COLO668 (cell line): ENCODE measurements around the gene SUCLG2.

Experiments
- DNase-seq: peaks from one replicate; lab custom pipeline; 2025; ENCODE audit not compliant: unreplicated experiment; lab: John Stamatoyannopoulos, UW

The SUCLG2 gene, protein sequence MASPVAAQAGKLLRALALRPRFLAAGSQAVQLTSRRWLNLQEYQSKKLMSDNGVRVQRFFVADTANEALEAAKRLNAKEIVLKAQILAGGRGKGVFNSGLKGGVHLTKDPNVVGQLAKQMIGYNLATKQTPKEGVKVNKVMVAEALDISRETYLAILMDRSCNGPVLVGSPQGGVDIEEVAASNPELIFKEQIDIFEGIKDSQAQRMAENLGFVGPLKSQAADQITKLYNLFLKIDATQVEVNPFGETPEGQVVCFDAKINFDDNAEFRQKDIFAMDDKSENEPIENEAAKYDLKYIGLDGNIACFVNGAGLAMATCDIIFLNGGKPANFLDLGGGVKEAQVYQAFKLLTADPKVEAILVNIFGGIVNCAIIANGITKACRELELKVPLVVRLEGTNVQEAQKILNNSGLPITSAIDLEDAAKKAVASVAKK

DNA sequence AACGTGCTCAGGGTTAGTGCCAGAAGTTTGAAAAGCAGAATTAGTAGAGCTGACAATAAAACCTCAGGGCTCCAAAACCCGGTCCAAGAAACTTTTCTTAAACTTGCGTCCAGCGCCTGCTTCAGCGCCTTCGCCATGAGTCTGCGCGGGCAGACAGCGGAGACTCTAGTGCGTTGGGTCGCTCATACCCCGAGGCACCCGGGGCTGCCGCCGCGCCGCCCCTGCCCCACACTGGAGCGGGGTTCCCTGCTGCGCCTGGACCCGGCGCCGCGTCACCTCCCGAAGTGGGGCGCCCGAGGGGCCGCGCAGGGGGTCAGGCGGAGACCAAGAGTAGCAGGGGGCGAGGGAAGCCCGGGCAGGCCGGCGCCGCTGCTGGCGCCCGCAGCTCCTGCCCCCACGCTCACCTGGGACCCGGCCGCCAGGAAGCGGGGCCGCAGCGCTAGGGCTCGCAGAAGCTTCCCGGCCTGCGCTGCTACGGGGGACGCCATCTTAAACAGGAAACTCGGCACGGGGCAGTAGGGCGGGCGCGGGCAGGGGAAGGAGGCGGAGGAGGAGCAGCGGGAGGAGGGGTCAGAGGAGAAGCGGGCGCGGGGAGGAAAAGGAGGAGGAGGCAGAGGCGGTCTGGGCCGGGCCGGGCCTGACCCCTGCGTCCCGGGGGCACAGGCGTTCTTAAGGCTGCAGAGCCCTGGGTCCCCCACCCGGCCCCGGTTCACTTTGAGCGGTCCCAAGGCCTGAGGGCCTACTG lies at the start of gene SUCLG2:
Gene SUCLG2, minus strand, starts transcription at position 514 of the 745 bp plus-strand sequence. Its CDS starts 26 bp downstream, at position 488.
- DNase-seq = peak; percentile 78

DNA sequence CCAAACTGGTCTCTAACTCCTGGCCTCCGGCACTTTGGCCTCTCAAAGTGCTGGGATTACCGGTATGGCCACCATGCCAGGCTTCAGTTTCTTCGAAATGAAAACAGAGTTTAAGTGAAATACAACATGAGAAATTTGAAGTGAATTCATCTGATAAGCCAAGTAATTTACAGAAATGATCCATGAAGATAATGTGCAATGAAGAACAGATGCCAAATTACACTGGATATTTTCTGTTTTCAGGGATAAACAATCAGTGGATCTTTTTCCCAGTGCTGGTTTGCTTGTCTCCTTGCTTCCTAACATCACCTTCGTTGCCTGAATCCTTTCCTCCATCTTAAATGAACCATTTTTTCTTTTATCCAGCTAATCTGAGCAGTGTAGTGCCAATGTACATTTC lies 46.2 kb upstream of the SUCLG2 start:
- DNase-seq = no peak

DNA sequence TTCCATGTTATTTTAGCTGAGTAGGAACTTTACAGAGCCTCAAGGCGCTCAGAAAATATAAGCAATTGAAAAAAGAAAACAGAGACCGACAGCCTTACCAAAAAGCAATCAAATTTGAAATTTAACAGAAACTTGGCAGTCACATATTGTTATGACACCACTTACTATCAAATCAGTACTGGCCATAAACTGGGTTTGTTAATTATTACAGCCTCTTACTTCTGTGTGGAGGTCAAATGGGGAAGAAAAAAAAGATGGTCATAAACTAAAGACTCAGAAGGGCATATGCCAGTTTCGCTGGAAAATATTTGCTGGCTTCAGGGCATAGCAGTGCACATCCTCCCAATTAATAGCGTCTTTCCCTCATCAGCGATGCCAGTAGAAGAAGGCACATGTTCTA lies 45.5 kb upstream of the SUCLG2 start:
- DNase-seq = no peak

DNA sequence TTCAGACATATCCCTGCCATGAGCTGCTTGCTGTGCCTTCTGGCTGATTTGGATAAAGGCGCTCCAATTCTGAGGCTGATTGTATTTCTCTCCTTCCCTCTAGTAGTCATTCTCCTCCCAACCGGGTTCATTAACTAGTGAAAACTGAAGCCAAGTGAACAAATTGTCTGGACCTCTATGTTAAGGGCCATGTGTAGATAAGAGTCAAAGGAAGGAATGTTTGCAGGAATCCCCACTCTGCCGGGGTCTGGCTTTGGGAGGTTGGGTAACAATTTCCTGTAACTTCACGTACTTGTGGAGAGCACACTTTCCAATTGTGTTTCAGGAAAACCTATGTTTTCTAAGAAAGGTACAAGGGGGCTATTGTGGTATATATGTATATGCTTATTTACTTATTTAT lies 38.2 kb upstream of the SUCLG2 start:
- DNase-seq = no peak

DNA sequence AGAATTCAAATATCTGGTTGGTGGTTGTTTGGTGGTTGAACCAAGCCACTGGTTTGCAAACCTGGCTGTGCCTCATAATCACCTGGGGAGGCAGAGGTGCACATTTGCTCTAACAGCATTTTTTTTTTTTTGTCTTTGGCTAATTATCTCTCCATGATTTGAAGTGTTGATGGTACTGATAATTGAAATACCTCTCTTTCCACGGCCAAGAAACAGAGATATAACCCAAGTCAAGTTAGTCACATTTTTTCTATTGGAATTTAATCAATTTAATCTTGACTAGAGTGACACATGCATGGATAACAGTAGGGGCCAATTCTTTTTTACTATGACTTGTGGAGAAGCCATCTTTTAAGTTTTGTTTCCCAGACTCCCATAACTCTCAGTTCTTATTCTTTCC lies 37.5 kb upstream of the SUCLG2 start:
- no peak for DNase-seq

DNA sequence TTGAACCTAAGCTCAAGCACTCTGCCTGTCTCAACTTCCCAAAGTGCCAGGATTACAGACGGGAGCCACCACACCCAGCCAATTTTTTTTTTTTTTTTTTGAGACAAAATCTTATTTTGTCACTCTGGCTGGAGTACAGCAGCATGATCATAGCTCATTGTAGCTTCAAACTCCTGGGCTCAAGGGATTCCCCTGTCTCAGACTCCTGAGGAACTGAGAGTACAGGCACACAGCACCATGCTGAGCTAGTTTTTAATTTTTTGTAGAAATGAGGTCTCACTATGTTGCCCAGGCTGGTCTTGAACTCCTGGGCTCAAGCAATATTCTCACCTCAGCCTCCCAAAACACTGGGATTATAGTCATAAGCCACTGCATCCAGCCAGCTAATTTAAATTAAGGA lies 36.8 kb upstream of the SUCLG2 start:
- no peak for DNase-seq

DNA sequence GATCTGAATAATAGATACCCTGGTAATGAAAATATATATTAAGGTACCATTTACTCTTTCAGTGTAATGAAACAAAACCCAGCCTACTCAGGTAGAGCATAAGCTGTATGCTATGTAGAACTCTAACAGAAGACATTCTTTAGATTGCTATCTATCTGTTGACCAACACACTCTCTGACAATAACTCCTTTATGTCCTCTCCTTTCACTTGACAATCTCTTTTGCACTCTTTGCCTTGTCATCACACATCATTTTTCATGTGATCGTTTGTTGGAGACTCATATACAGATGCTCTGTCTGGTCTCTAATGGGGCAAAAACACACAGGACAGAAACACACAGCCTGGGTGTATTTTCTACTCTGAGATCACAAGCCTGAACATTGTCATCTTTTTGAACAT lies 35.4 kb upstream of the SUCLG2 start:
- DNase-seq = no peak

DNA sequence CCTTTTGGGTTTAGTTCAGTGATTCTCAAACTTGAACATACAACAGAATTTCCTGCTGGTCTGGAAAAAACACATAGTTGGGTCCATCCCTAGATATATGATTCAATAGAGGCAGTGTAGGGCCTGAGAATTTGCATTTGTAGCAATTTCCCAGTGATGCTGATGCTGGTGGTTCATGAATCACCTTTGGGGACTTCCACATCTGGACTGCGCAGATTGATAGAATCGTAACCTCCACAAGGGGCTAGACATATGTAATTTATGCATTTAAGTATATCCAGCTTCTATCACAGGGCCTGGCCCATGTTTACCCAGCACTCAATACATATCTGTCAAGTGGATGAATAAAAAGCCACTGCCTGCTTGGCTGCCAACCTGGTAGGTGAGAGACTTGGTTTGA lies 33.8 kb upstream of the SUCLG2 start:
- DNase-seq = no peak

DNA sequence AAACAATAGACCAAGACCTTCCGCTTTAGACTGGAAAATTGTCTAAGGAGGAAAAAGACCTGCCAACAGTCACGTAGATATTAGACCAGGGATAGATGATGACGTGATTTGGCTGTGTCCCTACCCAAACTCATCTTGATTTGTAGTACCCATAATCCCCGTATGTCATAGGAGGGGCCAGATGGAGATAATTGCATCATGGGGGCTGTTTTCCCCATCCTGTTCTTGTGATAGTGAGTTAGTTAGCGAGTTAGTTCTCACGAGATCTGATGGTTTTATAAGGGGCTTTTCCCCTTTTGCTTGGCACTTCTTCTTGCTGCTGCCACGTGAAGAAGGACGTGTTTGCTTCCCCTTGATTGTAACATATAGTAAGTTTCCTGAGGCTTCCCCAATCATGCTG lies 31.7 kb upstream of the SUCLG2 start:
- no peak for DNase-seq

DNA sequence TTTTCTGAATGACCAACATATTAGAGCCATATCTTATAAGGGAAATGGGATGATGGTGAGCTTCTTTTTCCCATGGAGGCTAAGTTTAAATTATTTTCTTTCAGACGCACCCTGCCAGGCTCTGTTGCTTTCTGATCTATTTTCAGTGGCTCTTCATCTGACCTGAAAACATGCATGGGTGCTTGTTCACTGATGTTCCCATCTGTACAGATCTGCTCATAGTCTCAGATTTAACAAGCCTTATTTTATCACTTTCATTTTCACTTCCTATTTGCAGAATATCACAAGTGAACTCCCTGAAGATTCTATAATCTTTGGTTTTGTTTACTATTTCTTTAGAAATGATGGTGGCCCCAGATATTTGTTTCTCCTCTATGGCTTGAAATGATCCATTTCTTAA lies 31.1 kb upstream of the SUCLG2 start:
- DNase-seq = no peak

DNA sequence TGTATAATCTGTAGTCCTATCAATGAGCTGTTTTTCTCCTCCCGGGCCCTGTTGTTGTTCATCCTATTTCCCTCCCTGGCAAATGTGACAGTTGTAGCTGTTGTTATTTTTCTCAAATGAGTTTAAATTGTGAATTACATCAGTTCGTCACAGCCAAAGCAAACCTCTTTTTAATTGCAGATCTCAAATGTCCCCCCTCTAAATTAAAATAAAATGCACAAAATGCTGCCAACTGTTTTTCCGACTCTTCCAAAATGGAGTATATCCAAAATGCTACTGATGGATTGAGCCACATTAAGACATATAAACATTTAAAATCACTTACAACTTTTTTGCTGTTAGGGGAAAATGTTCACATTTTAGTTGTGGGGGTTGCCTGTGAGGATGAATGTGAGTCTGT lies 29.8 kb upstream of the SUCLG2 start:
- no peak for DNase-seq

DNA sequence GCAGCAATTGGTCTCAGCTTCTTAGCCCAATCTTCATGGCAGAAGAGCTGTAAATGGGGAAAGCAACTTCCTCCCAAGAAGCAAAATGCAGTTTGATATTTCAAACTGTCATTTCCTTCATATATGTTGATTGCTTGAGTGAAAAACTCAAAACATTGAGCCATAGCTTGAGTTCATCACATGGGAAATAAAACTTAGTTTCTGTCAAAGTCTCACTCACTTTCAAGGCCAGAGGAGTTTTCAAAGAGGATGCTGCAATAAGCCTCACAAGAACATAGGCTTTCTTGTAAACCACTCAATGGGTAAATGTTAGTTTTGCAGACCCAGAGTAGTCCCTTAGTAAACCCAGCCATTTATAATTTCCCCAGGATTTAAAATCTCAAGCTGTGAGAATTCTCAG lies 29.1 kb upstream of the SUCLG2 start:
- DNase-seq = no peak

DNA sequence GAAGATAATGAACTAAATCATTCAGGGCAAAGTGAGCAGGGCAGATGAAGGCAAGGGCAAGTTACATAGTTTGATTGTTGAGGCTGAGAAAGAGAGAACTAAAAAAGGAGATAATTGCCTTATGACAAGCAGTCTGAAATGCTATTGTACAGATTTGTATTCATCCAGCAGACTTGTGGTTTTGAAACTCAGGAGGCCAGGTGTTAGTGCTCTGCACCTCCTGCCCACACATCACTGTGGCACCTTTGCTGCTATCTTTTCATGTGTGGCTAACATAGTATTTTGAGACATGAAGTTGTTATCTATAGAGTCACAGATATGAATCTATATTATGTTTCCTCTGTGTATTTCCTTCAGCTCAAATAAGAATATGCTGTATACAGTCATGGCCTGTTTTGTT lies 24.3 kb upstream of the SUCLG2 start:
- DNase-seq = no peak

DNA sequence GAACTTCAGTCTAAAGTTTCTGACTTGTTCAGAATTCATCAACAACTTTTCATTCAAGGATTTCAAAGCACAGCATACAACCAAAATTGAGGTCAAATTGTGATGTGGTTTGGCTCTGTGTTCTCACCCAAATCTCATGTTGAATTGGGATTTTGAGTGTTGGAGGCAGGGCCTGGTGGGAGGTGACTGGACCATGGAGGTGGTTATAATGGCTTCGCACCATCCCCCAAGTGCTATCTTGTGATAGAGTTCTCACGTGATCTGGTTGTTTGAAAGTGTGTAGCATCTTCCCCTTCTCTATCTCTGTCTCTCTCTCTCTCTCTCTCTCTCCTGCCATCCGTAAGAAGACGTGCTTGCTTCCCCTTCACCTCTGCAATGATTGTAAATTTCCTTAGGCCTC lies 19.6 kb upstream of the SUCLG2 start:
- no peak for DNase-seq

DNA sequence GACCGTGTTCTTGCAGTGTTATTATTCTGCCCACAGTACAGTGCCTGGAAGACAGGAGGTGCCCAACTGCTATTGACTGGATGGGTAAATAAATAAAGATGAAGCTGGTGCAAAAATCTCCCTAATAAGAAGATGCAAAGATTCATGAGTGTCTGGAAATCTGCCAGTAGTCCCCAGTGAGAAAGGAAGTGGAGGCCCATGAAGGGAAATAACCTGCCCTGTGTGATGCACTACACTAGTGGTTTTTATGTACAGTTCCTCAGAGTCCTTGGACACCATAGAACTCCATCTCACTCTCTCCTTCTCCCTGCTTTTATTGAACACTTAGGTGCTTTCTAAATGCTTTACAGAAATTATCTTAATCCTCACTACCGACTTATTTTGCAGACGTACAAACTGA lies 8.3 kb upstream of the SUCLG2 start:
- DNase-seq = no peak

DNA sequence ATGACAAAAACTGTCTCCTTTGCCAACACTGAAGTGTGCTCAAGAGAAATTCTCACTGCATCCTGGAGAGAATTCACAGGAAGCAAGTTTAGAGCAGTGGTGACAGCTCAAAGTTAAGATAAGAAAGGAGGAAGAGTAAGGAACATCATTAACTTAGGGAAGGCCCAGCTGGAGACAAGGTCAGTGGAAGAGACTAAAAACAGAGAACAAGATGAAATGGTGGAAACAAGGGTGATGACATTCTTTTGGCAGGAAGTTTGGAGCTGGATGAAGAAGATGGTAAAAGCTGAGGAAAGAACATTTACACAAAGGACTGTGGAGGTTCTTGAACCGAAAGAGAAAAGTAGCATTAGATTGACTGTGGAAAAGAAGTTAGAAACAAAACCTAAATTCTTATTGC lies 6.7 kb upstream of the SUCLG2 start:
- no peak for DNase-seq

DNA sequence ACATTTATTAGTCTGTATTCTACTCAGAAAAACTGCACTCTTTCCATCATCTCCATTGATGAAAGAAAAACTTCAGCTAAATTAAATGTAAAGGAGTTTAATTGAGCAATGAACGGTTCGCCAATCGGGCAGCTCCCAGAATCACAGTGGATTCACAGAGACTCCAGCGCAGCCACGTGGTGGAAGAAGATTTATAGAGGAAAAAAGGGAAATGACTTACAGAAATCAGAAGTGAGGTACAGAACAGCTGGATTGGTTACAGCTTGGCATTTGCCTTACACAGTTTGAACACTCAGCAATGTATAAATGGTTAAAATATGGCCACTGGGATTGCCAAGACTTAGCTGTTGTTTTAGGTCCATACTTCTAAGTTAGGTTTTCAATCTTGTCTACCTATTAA lies 2.8 kb upstream of the SUCLG2 start:
- no peak for DNase-seq

DNA sequence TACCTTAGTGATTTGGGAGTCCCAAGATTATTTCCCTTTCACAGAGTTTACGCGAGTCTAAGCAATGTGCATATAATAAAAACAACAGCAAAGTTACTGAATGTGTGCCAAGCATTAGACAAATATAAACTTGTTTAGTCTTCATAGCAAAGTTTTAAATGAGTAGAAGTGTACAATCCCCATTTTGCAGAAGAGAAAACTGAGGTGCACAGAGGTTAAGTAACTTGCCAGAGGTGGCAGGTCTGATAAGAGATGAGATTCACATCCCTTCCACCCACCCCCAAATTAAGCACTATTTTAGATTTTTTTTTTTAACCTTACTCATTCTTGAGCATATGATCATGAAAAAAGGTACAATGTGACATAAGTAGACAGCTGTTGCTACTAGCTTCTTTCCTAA lies 2.2 kb upstream of the SUCLG2 start:
- no peak for DNase-seq

DNA sequence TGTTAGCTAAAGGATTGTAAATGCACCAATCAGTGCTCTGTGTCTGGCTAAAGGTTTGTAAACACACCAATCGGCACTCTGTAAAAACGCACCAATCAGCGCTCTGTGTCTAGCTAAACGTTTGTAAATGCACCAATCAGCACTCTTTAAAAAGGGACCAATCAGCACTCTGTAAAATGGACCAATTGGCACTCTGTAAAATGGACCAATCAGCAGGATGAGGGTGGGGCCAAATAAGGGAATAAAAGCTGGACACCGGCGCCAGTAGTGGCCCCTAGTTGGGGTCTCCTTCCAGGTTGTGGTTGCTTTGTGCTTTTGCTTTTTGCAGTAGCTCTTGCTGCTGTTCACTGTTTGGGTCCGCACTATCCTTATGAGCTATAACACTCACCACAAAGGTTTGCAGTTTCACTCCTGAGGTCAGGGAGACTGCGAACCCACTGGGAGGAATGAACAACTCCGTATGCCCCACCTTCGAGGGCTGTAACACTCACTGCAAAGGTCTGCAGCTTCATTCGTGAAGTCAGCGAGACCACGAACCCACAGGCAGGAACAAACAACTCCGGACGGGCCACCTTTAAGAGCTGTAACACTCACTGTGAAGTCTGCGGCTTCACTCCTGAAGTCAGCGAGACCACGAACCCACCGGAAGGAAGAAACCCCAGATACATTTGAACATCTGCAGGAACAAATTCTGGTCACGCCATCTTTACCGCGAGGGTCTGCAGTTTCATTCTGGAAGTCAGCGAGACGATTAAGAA lies 1.1 kb upstream of the SUCLG2 start:
- no peak for DNase-seq

DNA sequence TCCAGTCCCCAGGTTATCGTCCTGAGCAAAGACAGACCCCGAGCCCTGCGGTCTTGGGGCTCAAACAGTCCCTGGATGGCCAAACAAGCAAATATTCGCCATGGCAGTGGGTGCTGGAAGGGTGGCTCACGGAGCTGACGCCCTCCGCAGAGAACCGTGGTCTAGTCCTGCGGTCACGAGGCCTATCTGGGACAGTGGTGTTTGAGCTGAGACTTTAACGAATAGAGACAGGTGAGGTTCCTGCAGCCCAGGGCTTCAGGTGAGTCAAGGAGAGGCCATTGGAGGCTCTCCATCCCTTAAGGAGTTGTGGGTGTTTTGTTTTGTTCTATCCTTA lies 399 bp upstream of the SUCLG2 start:
- peak; percentile 20 for DNase-seq

DNA sequence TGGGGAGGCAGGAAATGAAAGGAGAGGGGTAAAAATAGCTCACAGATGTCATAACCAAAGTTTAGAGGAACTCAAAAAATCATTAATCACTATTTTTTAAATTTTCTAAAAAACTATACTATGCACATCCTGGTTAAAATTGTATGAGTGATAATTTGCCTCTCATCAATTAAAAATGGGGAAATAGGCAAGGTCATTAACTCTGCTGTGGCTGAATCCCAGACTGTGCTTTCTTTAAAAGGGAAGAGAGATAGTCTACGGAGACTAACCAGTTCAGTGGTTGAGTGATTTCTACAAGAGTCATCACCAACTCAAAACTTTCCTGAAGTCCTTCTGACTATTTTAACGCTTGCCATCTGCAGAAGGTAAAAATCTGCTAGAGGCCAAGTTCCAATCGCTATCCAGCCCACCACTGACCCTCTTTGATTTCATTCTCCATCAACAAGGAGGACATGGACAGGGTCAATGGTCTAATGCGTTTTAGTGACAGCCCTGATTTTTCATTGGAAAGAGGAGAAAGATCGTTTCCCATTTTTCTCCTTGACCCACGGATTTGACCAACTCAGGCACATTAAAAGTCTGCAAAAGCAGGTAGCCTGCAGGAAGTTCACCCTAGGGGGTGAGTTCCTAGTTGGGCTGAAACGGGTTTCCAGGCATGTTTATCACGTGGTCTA lies 850 bp downstream of the SUCLG2 start:
- DNase-seq = no peak
